Subcutaneous abdominal adipose tissue (tissue), 5 donors: ENCODE data around the gene PDE11A.

ENCODE experiments used
- H3K27ac ChIP-seq: one replicate; pipeline ENCODE4 v1.7.0; 2013; ENCODE audit warnings: low read depth, mild to moderate bottlenecking, inconsistent platforms, low read length, moderate library complexity
- H3K27me3 ChIP-seq, 5 donors: one replicate each; pipeline ENCODE4 v1.7.0; 2013; ENCODE audit warnings: low read length in 5 of 5, inconsistent platforms in 1 of 5; ENCODE audit not compliant: control insufficient read depth in 5 of 5, insufficient read depth in 4 of 5
- H3K36me3 ChIP-seq, 5 donors: one replicate each; pipeline ENCODE4 v1.7.0; 2013; ENCODE audit warnings: low read length in 5 of 5; ENCODE audit not compliant: control insufficient read depth in 5 of 5, insufficient read depth in 5 of 5
- H3K4me1 ChIP-seq, 5 donors: one replicate each; pipeline ENCODE4 v1.7.0; 2013; ENCODE audit warnings: low read length in 5 of 5, mild to moderate bottlenecking in 3 of 5, moderate library complexity in 1 of 5; ENCODE audit not compliant: control insufficient read depth in 5 of 5, insufficient read depth in 5 of 5
- H3K4me3 ChIP-seq, 5 donors: one replicate each; pipeline ENCODE4 v1.7.0; 2013; ENCODE audit warnings: low read length in 5 of 5, low read depth in 1 of 5
- H3K9ac ChIP-seq, 5 donors: one replicate each; pipeline ENCODE4 v1.7.0; 2013; ENCODE audit warnings: low read length in 5 of 5, mild to moderate bottlenecking in 4 of 5, moderate library complexity in 3 of 5
- H3K9me3 ChIP-seq, 5 donors: one replicate each; pipeline ENCODE4 v1.7.0; 2013; ENCODE audit warnings: low read length in 5 of 5; ENCODE audit not compliant: control insufficient read depth in 5 of 5
- donor health status: healthy.
- donor health status: healthy.
- donor health status: healthy.
- donor health status: healthy.
- donor health status: healthy.

The PDE11A gene

GRCh38 chr2:178016612-178017011, 56.0 kb downstream of the PDE11A start:
- Histone ChIP-seq H3K27me3 (no peaks in the 10 kb centered on the region), H3K9ac (no peak overlapping the region), H3K36me3 (no peaks in the 10 kb centered on the region), H3K4me3 (no peak overlapping the region), H3K27ac (no peak overlapping the region), H3K4me1 (no peaks in the 10 kb centered on the region), H3K9me3 (no peaks in the 10 kb centered on the region)

- Histone ChIP-seq H3K4me3 (no peak overlapping the region), H3K27me3 (no peaks in the 10 kb centered on the region), H3K9me3 (no peaks in the 10 kb centered on the region), H3K9ac (no peak overlapping the region), H3K27ac (no peak overlapping the region), H3K36me3 (no peaks in the 10 kb centered on the region), H3K4me1 (no peaks in the 10 kb centered on the region)
Observed at GRCh38 chr2:178012639-178013038, 59.9 kb downstream of the PDE11A start.

- Histone ChIP-seq H3K36me3 (no peaks in the 10 kb centered on the region), H3K27me3 (no peaks in the 10 kb centered on the region), H3K9me3 (no peaks in the 10 kb centered on the region), H3K9ac (no peak overlapping the region), H3K4me3 (no peak overlapping the region), H3K27ac (no peak overlapping the region), H3K4me1 (no peaks in the 10 kb centered on the region)
Observed at GRCh38 chr2:178009813-178010212, 62.8 kb downstream of the PDE11A start.

- Histone ChIP-seq H3K27ac (no peak overlapping the region), H3K9ac (no peak overlapping the region), H3K27me3 (no peaks in the 10 kb centered on the region), H3K9me3 (no peaks in the 10 kb centered on the region), H3K4me3 (no peak overlapping the region), H3K36me3 (no peaks in the 10 kb centered on the region), H3K4me1 (no peaks in the 10 kb centered on the region)
Observed at GRCh38 chr2:178008636-178009289, 63.8 kb downstream of the PDE11A start.

- H3K27ac ChIP-seq, result no peak overlapping the region
- H3K27me3 ChIP-seq, result no peaks in the 10 kb centered on the region
- H3K36me3 ChIP-seq, result no peaks in the 10 kb centered on the region
- no peaks in the 10 kb centered on the region for H3K9me3 ChIP-seq
- no peak overlapping the region for H3K9ac ChIP-seq
- H3K4me3 ChIP-seq, result no peak overlapping the region
- H3K4me1 ChIP-seq, result no peaks in the 10 kb centered on the region
Observed at GRCh38 chr2:178006710-178007109, 65.9 kb downstream of the PDE11A start.

GRCh38 chr2:178005756-178006155, 66.8 kb downstream of the PDE11A start:
- Histone ChIP-seq H3K36me3 (no peaks in the 10 kb centered on the region), H3K9ac (no peak overlapping the region), H3K9me3 (no peaks in the 10 kb centered on the region), H3K4me1 (no peaks in the 10 kb centered on the region), H3K27ac (no peak overlapping the region), H3K4me3 (no peak overlapping the region), H3K27me3 (no peaks in the 10 kb centered on the region)

- no peak overlapping the region for H3K4me3 ChIP-seq
- H3K4me1 ChIP-seq, result no peaks in the 10 kb centered on the region
- no peak overlapping the region for H3K27ac ChIP-seq
- H3K9ac ChIP-seq, result no peak overlapping the region
- H3K9me3 ChIP-seq, result no peaks in the 10 kb centered on the region
- no peaks in the 10 kb centered on the region for H3K27me3 ChIP-seq
- no peaks in the 10 kb centered on the region for H3K36me3 ChIP-seq
Observed at GRCh38 chr2:178002038-178002437, 70.5 kb downstream of the PDE11A start.

GRCh38 chr2:177998996-177999395, 73.6 kb downstream of the PDE11A start:
- Histone ChIP-seq H3K4me1 (no peaks in the 10 kb centered on the region), H3K9ac (no peak overlapping the region), H3K9me3 (no peaks in the 10 kb centered on the region), H3K4me3 (no peak overlapping the region), H3K36me3 (no peaks in the 10 kb centered on the region), H3K27me3 (no peaks in the 10 kb centered on the region), H3K27ac (no peak overlapping the region)

GRCh38 chr2:177998006-177998405, 74.6 kb downstream of the PDE11A start:
- Histone ChIP-seq H3K9ac (no peak overlapping the region), H3K27ac (no peak overlapping the region), H3K36me3 (no peaks in the 10 kb centered on the region), H3K27me3 (no peaks in the 10 kb centered on the region), H3K4me1 (no peaks in the 10 kb centered on the region), H3K9me3 (no peaks in the 10 kb centered on the region), H3K4me3 (no peak overlapping the region)

GRCh38 chr2:177992992-177993391, 79.6 kb downstream of the PDE11A start:
- Histone ChIP-seq H3K9me3 (no peaks in the 10 kb centered on the region), H3K27me3 (peaks cover 0 to 2% (median 0%) of the 10 kb centered on the region in 5 donors), H3K36me3 (no peaks in the 10 kb centered on the region), H3K4me1 (no peaks in the 10 kb centered on the region), H3K9ac (no peak overlapping the region), H3K27ac (no peak overlapping the region), H3K4me3 (no peak overlapping the region)
